ENCODE results near the gene SECTM1.

Gene SECTM1

DNA sequence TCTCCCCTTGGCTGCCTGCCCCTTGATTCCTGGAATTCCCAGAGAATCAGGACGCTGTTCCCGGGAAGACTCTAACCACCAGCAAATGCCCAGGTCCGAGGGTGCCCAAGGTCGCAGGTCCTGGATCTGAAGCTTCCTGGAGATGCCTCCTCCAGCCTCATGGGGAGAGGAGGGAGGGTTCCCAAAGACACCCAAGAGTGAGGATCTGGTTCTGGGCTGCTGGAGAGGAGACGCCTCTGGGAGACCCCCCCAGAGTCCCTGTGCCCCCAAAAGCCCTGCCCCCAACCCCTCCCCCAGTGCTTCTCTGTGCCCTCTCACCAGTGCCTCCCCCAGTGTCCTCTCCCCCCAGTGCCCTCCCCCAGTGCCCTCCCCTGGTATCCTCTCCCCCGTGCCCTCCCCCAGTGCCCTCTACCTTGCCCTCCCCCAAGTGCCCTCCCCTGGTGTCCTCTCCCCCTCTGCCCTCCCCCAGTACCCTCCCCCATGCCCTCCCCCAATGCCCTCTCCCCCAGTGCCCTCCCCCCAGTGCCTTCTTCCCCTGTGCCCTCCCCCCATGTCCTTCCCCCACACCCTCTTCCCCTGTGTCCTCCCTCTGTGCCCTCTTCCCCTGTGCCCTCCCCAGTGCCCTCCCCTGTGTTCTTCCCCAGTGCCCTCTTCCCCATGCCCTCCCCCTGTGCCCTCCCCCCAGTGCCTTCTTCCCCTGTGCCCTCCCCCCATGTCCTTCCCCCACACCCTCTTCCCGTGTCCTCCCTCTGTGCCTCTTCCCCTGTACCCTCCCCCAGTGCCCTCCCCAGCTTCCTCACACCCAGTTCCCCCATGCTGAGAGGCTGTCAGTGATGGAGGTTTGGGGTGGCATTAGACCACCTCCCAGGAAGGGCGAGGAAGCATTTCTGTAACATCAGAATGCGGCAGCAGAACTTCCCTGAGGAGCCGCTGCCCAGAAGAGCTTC lies 6.3 kb upstream of the SECTM1 start:
- Histone ChIP-seq H3K9me3 (ENCODE audit: control extremely low read depth in 1 of 5, control insufficient read depth in 4 of 5, insufficient read depth in 2 of 5, low read depth in 1 of 5, low read length in 4 of 5) (no peaks in the 10 kb centered on the region), H3K36me3 (ENCODE audit: control insufficient read depth in 4 of 4, insufficient read depth in 4 of 4, low read length in 3 of 4) (no peaks in the 10 kb centered on the region), H3K4me1 (ENCODE audit: control extremely low read depth in 1 of 4, control insufficient read depth in 4 of 4, insufficient read depth in 4 of 4, low read length in 3 of 4) (peaks cover 0 to 10% (median 8%) of the 10 kb centered on the region in 4 experiments), H3K4me3 (ENCODE audit: control insufficient read depth in 1 of 7, extremely low read depth in 1 of 7, insufficient read depth in 4 of 7, low read depth in 2 of 7, low read length in 6 of 7) (no peak overlapping the region), H3K27ac (ENCODE audit: insufficient read depth in 1 of 2, low read depth in 1 of 2, low read length in 2 of 2, poor library complexity in 1 of 2, severe bottlenecking in 2 of 2) (peak overlapping the region in 1 of 2 experiments; percentile 66), H3K27me3 (replicated peaks in 2 of 5; ENCODE audit: control insufficient read depth in 4 of 5, insufficient read depth in 5 of 5, low read length in 4 of 5) (no peaks in the 10 kb centered on the region)
- POLR2A ChIA-PET = no interaction called here
- DNase-seq = no peak
- CTCF ChIA-PET = no interaction called here
- 90% methylated on average over 6 of the region's 10 CpGs for WGBS (ENCODE audit: insufficient coverage)

DNA sequence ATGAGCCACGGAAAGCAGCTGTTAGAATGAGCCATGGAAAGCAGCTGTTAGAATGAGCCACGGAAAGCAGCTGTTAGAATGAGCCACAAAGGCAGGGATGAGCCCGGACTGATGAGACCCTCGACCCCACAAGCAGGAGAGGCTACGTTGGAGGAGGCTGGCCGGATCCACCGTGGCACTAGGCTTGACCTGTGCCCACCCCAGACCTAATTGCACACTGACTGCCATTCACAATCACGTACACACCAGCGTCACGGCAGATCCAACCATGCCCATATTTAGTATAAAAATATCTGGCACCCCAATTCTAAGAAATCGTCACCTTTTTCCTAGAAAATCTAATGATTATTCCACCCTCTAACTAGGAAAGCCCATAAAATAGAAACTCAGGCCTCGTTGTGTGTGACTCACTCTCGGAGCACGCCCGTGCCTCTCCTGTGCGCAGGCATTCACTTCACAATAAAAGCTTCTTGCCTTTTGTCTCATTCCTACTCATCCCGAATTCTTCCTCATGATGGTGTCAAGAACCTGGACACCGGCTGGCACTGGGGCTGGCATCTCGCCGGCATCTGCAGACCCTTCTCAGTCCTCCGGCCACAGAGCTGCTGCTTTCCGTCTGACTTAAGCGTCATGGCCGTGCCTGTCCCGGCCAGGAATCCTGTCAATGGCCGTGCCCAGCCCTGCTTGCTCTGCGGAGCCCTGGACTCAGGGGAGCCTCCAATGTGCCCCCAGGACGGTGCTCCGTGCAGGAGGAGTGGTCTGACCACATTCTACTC lies 5.5 kb upstream of the SECTM1 start:
- POLR2A ChIA-PET = no interaction called here
- peak overlapping the region in 1 of 2 experiments; percentile 66 for H3K27ac ChIP-seq (ENCODE audit: insufficient read depth in 1 of 2, low read depth in 1 of 2, low read length in 2 of 2, poor library complexity in 1 of 2, severe bottlenecking in 2 of 2)
- no peak overlapping the region for H3K4me3 ChIP-seq (ENCODE audit: control insufficient read depth in 1 of 7, extremely low read depth in 1 of 7, insufficient read depth in 4 of 7, low read depth in 2 of 7, low read length in 6 of 7)
- no peak for DNase-seq
- H3K36me3 ChIP-seq (ENCODE audit: control insufficient read depth in 4 of 4, insufficient read depth in 4 of 4, low read length in 3 of 4) = no peaks in the 10 kb centered on the region
- H3K4me1 ChIP-seq (ENCODE audit: control extremely low read depth in 1 of 4, control insufficient read depth in 4 of 4, insufficient read depth in 4 of 4, low read length in 3 of 4) = peaks cover 0 to 19% (median 17%) of the 10 kb centered on the region in 4 experiments
- H3K9me3 ChIP-seq (ENCODE audit: control extremely low read depth in 1 of 5, control insufficient read depth in 4 of 5, insufficient read depth in 2 of 5, low read depth in 1 of 5, low read length in 4 of 5) = no peaks in the 10 kb centered on the region
- CTCF ChIA-PET = interaction anchor here (1.7 to 1.8 kb wide), 2 partner anchors 34 to 39 kb away, joined by 4 read pairs; no protein-coding TSS in a partner anchor
- WGBS (ENCODE audit: insufficient coverage) = 91% methylated on average over 29 of the region's 29 CpGs
- H3K27me3 ChIP-seq (replicated peaks in 2 of 5; ENCODE audit: control insufficient read depth in 4 of 5, insufficient read depth in 5 of 5, low read length in 4 of 5) = peaks cover 0 to 2% (median 0%) of the 10 kb centered on the region in 5 experiments

DNA sequence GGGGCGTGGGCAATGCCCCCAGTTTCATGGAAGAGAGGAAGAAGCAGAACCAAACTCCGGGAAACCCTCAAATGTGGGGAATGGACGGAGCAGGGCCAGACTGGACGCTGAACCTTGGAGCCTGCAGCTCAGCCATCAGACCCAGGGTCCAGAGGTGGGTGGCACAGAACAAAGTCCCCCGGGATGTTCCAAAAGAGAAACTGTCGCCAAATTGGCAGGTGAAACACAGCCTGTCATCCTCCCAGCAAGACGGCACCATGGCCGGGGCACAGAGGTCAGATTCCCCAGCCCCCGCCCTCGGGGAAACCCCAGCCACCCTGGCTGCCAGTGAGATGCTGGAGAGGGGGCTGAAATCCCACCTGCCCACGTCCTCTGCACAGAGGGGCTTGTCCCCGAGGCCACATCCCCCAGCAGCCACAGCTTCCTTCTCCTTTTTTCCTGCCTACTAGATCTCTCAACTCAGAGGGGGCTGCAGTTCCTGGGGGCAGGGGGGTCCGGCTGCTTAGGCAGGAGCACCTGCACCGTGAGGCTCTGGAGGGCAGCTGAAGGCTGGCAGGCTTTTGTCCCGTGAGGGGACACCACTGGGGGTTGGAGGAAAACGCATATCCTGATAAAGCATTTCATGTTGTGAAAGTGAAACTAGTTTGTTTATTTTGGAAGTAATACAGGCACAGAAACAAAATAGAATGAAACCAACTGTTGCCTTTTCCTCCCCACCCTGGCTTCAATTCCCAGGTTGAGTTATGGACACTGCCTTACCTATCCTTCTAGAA lies 1.2 kb upstream of the SECTM1 start:
- Histone ChIP-seq H3K9me3 (ENCODE audit: control extremely low read depth in 1 of 5, control insufficient read depth in 4 of 5, insufficient read depth in 2 of 5, low read depth in 1 of 5, low read length in 4 of 5) (no peaks in the 10 kb centered on the region), H3K36me3 (ENCODE audit: control insufficient read depth in 4 of 4, insufficient read depth in 4 of 4, low read length in 3 of 4) (no peaks in the 10 kb centered on the region), H3K4me1 (ENCODE audit: control extremely low read depth in 1 of 4, control insufficient read depth in 4 of 4, insufficient read depth in 4 of 4, low read length in 3 of 4) (peaks cover 0 to 48% (median 47%) of the 10 kb centered on the region in 4 experiments), H3K27me3 (replicated peaks in 2 of 5; ENCODE audit: control insufficient read depth in 4 of 5, insufficient read depth in 5 of 5, low read length in 4 of 5) (peaks cover 0 to 7% (median 0%) of the 10 kb centered on the region in 5 experiments), H3K4me3 (ENCODE audit: control insufficient read depth in 1 of 7, extremely low read depth in 1 of 7, insufficient read depth in 4 of 7, low read depth in 2 of 7, low read length in 6 of 7) (peak overlapping the region; percentile 18 to 80 (median 61)), H3K27ac (ENCODE audit: insufficient read depth in 1 of 2, low read depth in 1 of 2, low read length in 2 of 2, poor library complexity in 1 of 2, severe bottlenecking in 2 of 2) (peak overlapping the region in 1 of 2 experiments; percentile 73)
- ChIA-PET POLR2A (interaction anchor here (0.6 to 1.8 kb wide), 4 partner anchors 36 to 432 kb away, joined by 3 to 7 read pairs (median 4); no protein-coding TSS in a partner anchor), CTCF (interaction anchor here (1.9 to 3.5 kb wide), 3 partner anchors 9 to 36 kb away, joined by 5 to 19 read pairs (median 8); no protein-coding TSS in a partner anchor)
- peak; percentile 56 to 87 (median 84) for DNase-seq
- 7% methylated on average over 13 of the region's 16 CpGs for WGBS (ENCODE audit: insufficient coverage)

DNA sequence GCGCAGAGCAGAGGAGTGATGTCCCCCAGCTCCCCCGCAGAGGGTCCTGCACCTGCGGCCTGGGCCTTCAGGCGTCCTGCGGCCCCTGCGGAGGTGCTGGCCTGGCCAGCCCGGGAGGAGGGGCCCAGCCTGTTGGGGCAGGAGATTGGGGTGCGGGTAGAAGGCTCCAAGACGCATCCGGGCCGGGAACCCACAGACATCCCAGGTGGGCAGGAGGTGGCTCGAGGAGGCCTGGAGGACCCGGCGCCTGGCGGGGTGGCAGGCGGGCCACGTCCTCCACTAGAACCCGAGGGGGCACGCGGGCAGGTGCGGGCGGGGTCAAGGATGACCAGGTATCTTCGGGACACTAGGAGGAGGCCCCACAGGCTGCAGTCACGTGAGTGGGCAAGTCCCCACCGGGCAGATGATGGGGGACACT lies 647 bp upstream of the SECTM1 start:
- ChIA-PET CTCF (interaction anchor here (1.0 to 3.5 kb wide), 6 partner anchors 9 to 92 kb away, joined by 3 to 19 read pairs (median 6); no protein-coding TSS in a partner anchor), POLR2A (interaction anchor here (1.6 to 1.8 kb wide), 2 partner anchors 36 to 92 kb away, joined by 5 to 7 read pairs; no protein-coding TSS in a partner anchor)
- 53% methylated on average over 24 of the region's 25 CpGs for WGBS (ENCODE audit: insufficient coverage)
- peaks cover 0 to 48% (median 48%) of the 10 kb centered on the region in 4 experiments for H3K4me1 ChIP-seq (ENCODE audit: control extremely low read depth in 1 of 4, control insufficient read depth in 4 of 4, insufficient read depth in 4 of 4, low read length in 3 of 4)
- H3K9me3 ChIP-seq (ENCODE audit: control extremely low read depth in 1 of 5, control insufficient read depth in 4 of 5, insufficient read depth in 2 of 5, low read depth in 1 of 5, low read length in 4 of 5) = no peaks in the 10 kb centered on the region
- no peak overlapping the region for H3K27ac ChIP-seq (ENCODE audit: insufficient read depth in 1 of 2, low read depth in 1 of 2, low read length in 2 of 2, poor library complexity in 1 of 2, severe bottlenecking in 2 of 2)
- no peaks in the 10 kb centered on the region for H3K36me3 ChIP-seq (ENCODE audit: control insufficient read depth in 4 of 4, insufficient read depth in 4 of 4, low read length in 3 of 4)
- peak overlapping the region in 5 of 7 experiments; percentile 19 to 80 (median 61) for H3K4me3 ChIP-seq (ENCODE audit: control insufficient read depth in 1 of 7, extremely low read depth in 1 of 7, insufficient read depth in 4 of 7, low read depth in 2 of 7, low read length in 6 of 7)
- no peak for DNase-seq
- H3K27me3 ChIP-seq (replicated peaks in 2 of 5; ENCODE audit: control insufficient read depth in 4 of 5, insufficient read depth in 5 of 5, low read length in 4 of 5) = peaks cover 0 to 7% (median 0%) of the 10 kb centered on the region in 5 experiments

DNA sequence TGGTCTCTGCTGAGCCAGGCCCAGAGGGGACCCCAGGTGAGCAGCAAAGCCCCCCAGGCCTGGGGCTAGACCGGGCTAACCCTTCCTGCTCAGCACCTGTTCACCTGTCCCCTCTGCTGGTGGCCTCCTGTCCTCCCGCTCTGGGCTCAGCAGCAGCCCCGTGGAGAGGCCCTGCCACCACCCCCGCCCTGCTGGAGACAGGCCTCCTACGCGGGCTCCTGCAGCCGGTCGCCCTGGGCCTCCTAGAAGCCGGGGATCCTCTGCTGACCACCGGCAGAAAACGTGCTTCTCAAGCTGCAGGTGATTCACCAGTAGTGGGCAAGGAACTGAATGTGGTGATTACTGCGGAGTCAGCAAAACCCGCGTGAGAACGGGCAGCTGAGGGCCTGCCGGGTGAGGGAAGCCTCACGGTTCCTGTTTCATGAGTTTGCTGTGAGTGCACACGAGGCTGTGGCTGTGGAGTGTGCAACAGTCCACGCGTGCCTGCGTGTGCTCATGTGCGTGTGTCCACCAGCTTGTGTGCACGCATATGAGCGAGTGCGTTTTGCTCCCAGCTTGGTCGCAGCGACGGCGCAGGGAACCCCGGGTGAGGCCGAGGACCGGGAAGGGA lies 792 bp downstream of the SECTM1 start:
- peaks cover 0 to 7% (median 0%) of the 10 kb centered on the region in 5 experiments for H3K27me3 ChIP-seq (replicated peaks in 2 of 5; ENCODE audit: control insufficient read depth in 4 of 5, insufficient read depth in 5 of 5, low read length in 4 of 5)
- peak overlapping the region in 5 of 7 experiments; percentile 2 to 72 (median 56) for H3K4me3 ChIP-seq (ENCODE audit: control insufficient read depth in 1 of 7, extremely low read depth in 1 of 7, insufficient read depth in 4 of 7, low read depth in 2 of 7, low read length in 6 of 7)
- 13% methylated on average over 27 of the region's 32 CpGs for WGBS (ENCODE audit: insufficient coverage)
- CTCF ChIA-PET = interaction anchor here (0.6 to 3.5 kb wide), 6 partner anchors 12 to 91 kb away, joined by 3 to 19 read pairs (median 6); no protein-coding TSS in a partner anchor
- peaks cover 0 to 48% (median 48%) of the 10 kb centered on the region in 4 experiments for H3K4me1 ChIP-seq (ENCODE audit: control extremely low read depth in 1 of 4, control insufficient read depth in 4 of 4, insufficient read depth in 4 of 4, low read length in 3 of 4)
- H3K36me3 ChIP-seq (ENCODE audit: control insufficient read depth in 4 of 4, insufficient read depth in 4 of 4, low read length in 3 of 4) = no peaks in the 10 kb centered on the region
- peak; percentile 57 to 86 (median 82) for DNase-seq
- no peaks in the 10 kb centered on the region for H3K9me3 ChIP-seq (ENCODE audit: control extremely low read depth in 1 of 5, control insufficient read depth in 4 of 5, insufficient read depth in 2 of 5, low read depth in 1 of 5, low read length in 4 of 5)
- H3K27ac ChIP-seq (ENCODE audit: insufficient read depth in 1 of 2, low read depth in 1 of 2, low read length in 2 of 2, poor library complexity in 1 of 2, severe bottlenecking in 2 of 2) = peak overlapping the region in 1 of 2 experiments; percentile 76
- POLR2A ChIA-PET = interaction anchor here (0.7 to 1.5 kb wide), 4 partner anchors 10 to 150 kb away, joined by 3 to 5 read pairs (median 4); no protein-coding TSS in a partner anchor
